MM.1S (cell line): ENCODE data around the gene RBM43.

Experiments
- DNase-seq: peaks from one replicate; pipeline ENCODE4 v3.0.0-alpha.2; 2015
- H2AFZ ChIP-seq: fragments of 300-600 bp; sonication (generic); 2 replicates; pipeline ENCODE4 v1.6.0; 2016; ENCODE audit warnings: antibody characterized with exemption, low read length
- H3F3A ChIP-seq: fragments of 300-600 bp; sonication (generic); 2 replicates; pipeline ENCODE4 v1.6.1; 2016; ENCODE audit warnings: mild to moderate bottlenecking, antibody characterized with exemption, low read length, moderate library complexity, mixed read lengths; ENCODE audit not compliant: insufficient read depth
- H3K27ac ChIP-seq: fragments of 300-600 bp; sonication (generic); 2 replicates; pipeline ENCODE4 v1.5.1; 2016; ENCODE audit warnings: mild to moderate bottlenecking, low read length
- H3K27me3 ChIP-seq: fragments of 300-600 bp; sonication (generic); replicated peaks from 2 replicates; pipeline ENCODE4 v1.6.0; 2016; ENCODE audit warnings: low read length; ENCODE audit not compliant: insufficient read depth
- H3K36me3 ChIP-seq: fragments of 300-600 bp; sonication (generic); replicated peaks from 2 replicates; pipeline ENCODE4 v1.6.1; 2016; ENCODE audit warnings: mild to moderate bottlenecking, low read length, mixed read lengths; ENCODE audit not compliant: insufficient read depth
- H3K4me1 ChIP-seq: fragments of 300-600 bp; sonication (generic); 2 replicates; pipeline ENCODE4 v1.6.1; 2016; ENCODE audit warnings: low read length, mixed read lengths
- H3K4me2 ChIP-seq: fragments of 300-600 bp; sonication (generic); 2 replicates; pipeline ENCODE4 v1.6.0; 2016; ENCODE audit warnings: low read depth, low read length
- H3K4me3 ChIP-seq: fragments of 300-600 bp; sonication (generic); 2 replicates; pipeline ENCODE4 v1.5.1; 2016; ENCODE audit warnings: low read length, mixed read lengths
- H3K79me2 ChIP-seq: fragments of 300-600 bp; sonication (generic); 2 replicates; pipeline ENCODE4 v1.6.1; 2016; ENCODE audit warnings: mixed run types, low read length, mixed read lengths
- H3K9ac ChIP-seq: fragments of 300-600 bp; sonication (generic); 2 replicates; pipeline ENCODE4 v1.6.1; 2016; ENCODE audit warnings: low read length, mixed read lengths
- H3K9me2 ChIP-seq: fragments of 300-600 bp; sonication (generic); replicated peaks from 2 replicates; pipeline ENCODE4 v1.6.1; 2016; ENCODE audit warnings: mild to moderate bottlenecking, low read length, mixed read lengths; ENCODE audit not compliant: insufficient read depth
- H3K9me3 ChIP-seq: fragments of 300-600 bp; sonication (generic); replicated peaks from 2 replicates; pipeline ENCODE4 v1.6.1; 2016; ENCODE audit warnings: mild to moderate bottlenecking, low read length, mixed read lengths; ENCODE audit not compliant: insufficient read depth
- H4K20me1 ChIP-seq: fragments of 300-600 bp; sonication (generic); 2 replicates; pipeline ENCODE4 v1.6.1; 2016; ENCODE audit warnings: mild to moderate bottlenecking, low read length, moderate library complexity, mixed read lengths; ENCODE audit not compliant: insufficient read depth
- EZH2 ChIP-seq: fragments of 300-600 bp; sonication (generic); optimal IDR thresholded peaks from 2 replicates; pipeline ENCODE3; 2017; ENCODE audit warnings: low read depth, mild to moderate bottlenecking, antibody characterized with exemption, low read length, mixed read lengths
- EZH2phosphoT487 ChIP-seq: fragments of 300-600 bp; sonication (generic); IDR thresholded peaks from 2 replicates; pipeline ENCODE4 v1.6.1; 2018; ENCODE audit warnings: antibody characterized with exemption, low read length
- TF ChIP-seq, protein P1 (sequence below): fragments of 300-600 bp; sonication (generic); IDR thresholded peaks from 2 replicates; pipeline ENCODE4 v1.5.1; 2016; ENCODE audit warnings: antibody characterized with exemption, low read length, mixed read lengths

RBM43 gene

DNA sequence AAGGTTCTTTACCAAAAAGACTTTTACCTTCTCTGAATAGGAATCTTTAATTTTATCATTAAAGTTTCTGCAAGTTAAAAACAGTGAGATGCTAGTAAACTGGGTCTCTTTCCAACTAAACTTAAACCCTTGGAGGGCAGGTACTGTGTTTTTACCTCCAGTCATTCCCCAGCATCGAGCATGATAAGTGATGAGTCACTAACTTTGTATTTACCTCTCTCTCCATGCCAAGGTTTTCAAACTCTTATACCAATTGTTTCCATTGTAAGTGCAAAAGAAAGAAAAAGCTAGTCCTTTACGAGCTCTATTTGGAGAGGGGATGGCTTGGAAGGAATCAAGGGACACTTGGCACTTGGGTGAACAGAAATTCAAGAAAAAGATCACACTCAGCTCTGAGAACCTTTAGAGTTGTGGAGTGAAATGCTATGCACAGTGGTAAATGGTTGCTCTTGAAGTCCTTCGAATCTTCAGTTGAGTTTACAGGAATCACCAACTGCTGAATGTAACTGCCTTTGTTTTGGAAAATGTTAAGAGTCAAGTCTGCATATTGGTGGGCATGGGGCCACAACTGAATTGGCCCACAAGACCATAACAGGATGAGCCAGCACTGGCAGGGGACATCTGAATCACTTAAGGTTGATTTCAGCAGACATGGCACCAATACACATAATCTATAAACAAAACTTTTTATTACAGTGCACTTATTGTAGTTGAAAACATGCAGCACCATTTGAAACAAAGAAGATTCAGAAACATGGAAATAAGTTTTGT is 8.3 kb upstream of the RBM43 start:
- Histone ChIP-seq H3K4me1 (peaks cover 8% of the 10 kb centered on the region), H3K4me3 (no peak overlapping the region), H3K9me2 (no peaks in the 10 kb centered on the region), H3K27me3 (no peaks in the 10 kb centered on the region), H3K9me3 (no peaks in the 10 kb centered on the region), H3K27ac (no peak overlapping the region), H3F3A (no peaks in the 10 kb centered on the region), H3K36me3 (no peaks in the 10 kb centered on the region), H3K79me2 (no peaks in the 10 kb centered on the region), H3K4me2 (no peak overlapping the region), H4K20me1 (no peaks in the 10 kb centered on the region), H2AFZ (no peak overlapping the region), H3K9ac (no peak overlapping the region)
- no peak for TF ChIP-seq EZH2
- TF ChIP-seq, protein P1, sequence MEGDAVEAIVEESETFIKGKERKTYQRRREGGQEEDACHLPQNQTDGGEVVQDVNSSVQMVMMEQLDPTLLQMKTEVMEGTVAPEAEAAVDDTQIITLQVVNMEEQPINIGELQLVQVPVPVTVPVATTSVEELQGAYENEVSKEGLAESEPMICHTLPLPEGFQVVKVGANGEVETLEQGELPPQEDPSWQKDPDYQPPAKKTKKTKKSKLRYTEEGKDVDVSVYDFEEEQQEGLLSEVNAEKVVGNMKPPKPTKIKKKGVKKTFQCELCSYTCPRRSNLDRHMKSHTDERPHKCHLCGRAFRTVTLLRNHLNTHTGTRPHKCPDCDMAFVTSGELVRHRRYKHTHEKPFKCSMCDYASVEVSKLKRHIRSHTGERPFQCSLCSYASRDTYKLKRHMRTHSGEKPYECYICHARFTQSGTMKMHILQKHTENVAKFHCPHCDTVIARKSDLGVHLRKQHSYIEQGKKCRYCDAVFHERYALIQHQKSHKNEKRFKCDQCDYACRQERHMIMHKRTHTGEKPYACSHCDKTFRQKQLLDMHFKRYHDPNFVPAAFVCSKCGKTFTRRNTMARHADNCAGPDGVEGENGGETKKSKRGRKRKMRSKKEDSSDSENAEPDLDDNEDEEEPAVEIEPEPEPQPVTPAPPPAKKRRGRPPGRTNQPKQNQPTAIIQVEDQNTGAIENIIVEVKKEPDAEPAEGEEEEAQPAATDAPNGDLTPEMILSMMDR: no peak
- no peak for TF ChIP-seq EZH2phosphoT487
- no peak for DNase-seq

DNA sequence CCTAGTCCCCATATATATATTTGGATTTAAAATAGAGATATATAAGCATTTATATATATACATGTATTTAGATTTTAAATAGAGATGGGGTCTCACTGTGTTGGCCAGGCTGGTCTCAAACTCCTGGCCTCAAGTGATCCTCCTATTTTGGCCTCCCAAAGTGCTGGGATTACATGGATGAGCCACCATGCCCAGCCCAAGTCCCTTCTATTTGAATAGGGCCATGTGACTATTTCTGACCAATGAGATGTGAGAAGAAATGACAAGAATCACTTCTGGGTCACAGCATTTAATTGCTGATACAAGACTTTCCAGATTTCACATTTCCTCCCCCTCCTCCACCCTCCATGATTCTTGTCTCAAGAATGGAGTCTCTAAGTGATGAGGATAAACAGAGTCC is 6.4 kb upstream of the RBM43 start:
- H3K27me3 ChIP-seq: no peaks in the 10 kb centered on the region
- TF ChIP-seq, protein P1: no peak
- no peak for TF ChIP-seq EZH2phosphoT487
- no peak for TF ChIP-seq EZH2
- no peak overlapping the region for H3K4me3 ChIP-seq
- H3K9me3 ChIP-seq: no peaks in the 10 kb centered on the region
- H2AFZ ChIP-seq: no peak overlapping the region
- no peak overlapping the region for H3K4me2 ChIP-seq
- H4K20me1 ChIP-seq: no peaks in the 10 kb centered on the region
- no peaks in the 10 kb centered on the region for H3F3A ChIP-seq
- no peak overlapping the region for H3K27ac ChIP-seq
- H3K36me3 ChIP-seq: no peaks in the 10 kb centered on the region
- no peaks in the 10 kb centered on the region for H3K9me2 ChIP-seq
- H3K79me2 ChIP-seq: no peaks in the 10 kb centered on the region
- H3K9ac ChIP-seq: no peak overlapping the region
- H3K4me1 ChIP-seq: peaks cover 8% of the 10 kb centered on the region
- DNase-seq: no peak

DNA sequence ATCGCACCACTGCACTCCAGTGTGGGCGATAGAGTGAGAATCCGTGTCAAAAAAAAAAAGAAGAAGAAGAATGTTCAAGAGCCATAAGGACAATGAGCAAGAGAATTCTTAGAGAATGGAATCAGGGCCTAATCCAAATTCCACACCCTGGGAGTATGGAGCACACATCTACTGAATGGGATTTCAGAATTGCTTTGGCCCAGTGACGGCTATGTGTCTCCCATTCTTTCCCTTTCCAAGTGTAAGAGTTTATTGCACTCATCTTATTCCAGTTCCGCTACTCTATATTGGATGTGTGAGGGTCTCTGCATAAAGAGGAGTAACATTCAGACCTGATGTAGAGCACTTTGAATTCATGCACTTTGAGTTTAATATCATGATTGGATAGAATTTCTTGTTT is 5.9 kb upstream of the RBM43 start:
- no peak overlapping the region for H3K4me3 ChIP-seq
- H3K4me2 ChIP-seq: no peak overlapping the region
- no peaks in the 10 kb centered on the region for H3K79me2 ChIP-seq
- no peaks in the 10 kb centered on the region for H3K36me3 ChIP-seq
- H3K9me3 ChIP-seq: no peaks in the 10 kb centered on the region
- TF ChIP-seq, protein P1: no peak
- no peak for TF ChIP-seq EZH2phosphoT487
- TF ChIP-seq EZH2: no peak
- no peak overlapping the region for H3K27ac ChIP-seq
- no peak overlapping the region for H3K9ac ChIP-seq
- H3F3A ChIP-seq: no peaks in the 10 kb centered on the region
- no peak overlapping the region for H2AFZ ChIP-seq
- no peak for DNase-seq
- no peaks in the 10 kb centered on the region for H3K9me2 ChIP-seq
- no peaks in the 10 kb centered on the region for H4K20me1 ChIP-seq
- H3K4me1 ChIP-seq: peaks cover 8% of the 10 kb centered on the region
- no peaks in the 10 kb centered on the region for H3K27me3 ChIP-seq
